MM.1S (cell line): ENCODE results near the gene CABLES1.

ENCODE experiments used
- DNase-seq: peaks from one replicate; pipeline ENCODE4 v3.0.0-alpha.2; 2015
- H2AFZ ChIP-seq: fragments of 300-600 bp; sonication (generic); 2 replicates; pipeline ENCODE4 v1.6.0; 2016; ENCODE audit warnings: antibody characterized with exemption, low read length
- H3F3A ChIP-seq: fragments of 300-600 bp; sonication (generic); 2 replicates; pipeline ENCODE4 v1.6.1; 2016; ENCODE audit warnings: mild to moderate bottlenecking, antibody characterized with exemption, low read length, moderate library complexity, mixed read lengths; ENCODE audit not compliant: insufficient read depth
- H3K27ac ChIP-seq: fragments of 300-600 bp; sonication (generic); 2 replicates; pipeline ENCODE4 v1.5.1; 2016; ENCODE audit warnings: mild to moderate bottlenecking, low read length
- H3K27me3 ChIP-seq: fragments of 300-600 bp; sonication (generic); replicated peaks from 2 replicates; pipeline ENCODE4 v1.6.0; 2016; ENCODE audit warnings: low read length; ENCODE audit not compliant: insufficient read depth
- H3K36me3 ChIP-seq: fragments of 300-600 bp; sonication (generic); replicated peaks from 2 replicates; pipeline ENCODE4 v1.6.1; 2016; ENCODE audit warnings: mild to moderate bottlenecking, low read length, mixed read lengths; ENCODE audit not compliant: insufficient read depth
- H3K4me1 ChIP-seq: fragments of 300-600 bp; sonication (generic); 2 replicates; pipeline ENCODE4 v1.6.1; 2016; ENCODE audit warnings: low read length, mixed read lengths
- H3K4me2 ChIP-seq: fragments of 300-600 bp; sonication (generic); 2 replicates; pipeline ENCODE4 v1.6.0; 2016; ENCODE audit warnings: low read depth, low read length
- H3K4me3 ChIP-seq: fragments of 300-600 bp; sonication (generic); 2 replicates; pipeline ENCODE4 v1.5.1; 2016; ENCODE audit warnings: low read length, mixed read lengths
- H3K79me2 ChIP-seq: fragments of 300-600 bp; sonication (generic); 2 replicates; pipeline ENCODE4 v1.6.1; 2016; ENCODE audit warnings: mixed run types, low read length, mixed read lengths
- H3K9ac ChIP-seq: fragments of 300-600 bp; sonication (generic); 2 replicates; pipeline ENCODE4 v1.6.1; 2016; ENCODE audit warnings: low read length, mixed read lengths
- H3K9me2 ChIP-seq: fragments of 300-600 bp; sonication (generic); replicated peaks from 2 replicates; pipeline ENCODE4 v1.6.1; 2016; ENCODE audit warnings: mild to moderate bottlenecking, low read length, mixed read lengths; ENCODE audit not compliant: insufficient read depth
- H3K9me3 ChIP-seq: fragments of 300-600 bp; sonication (generic); replicated peaks from 2 replicates; pipeline ENCODE4 v1.6.1; 2016; ENCODE audit warnings: mild to moderate bottlenecking, low read length, mixed read lengths; ENCODE audit not compliant: insufficient read depth
- H4K20me1 ChIP-seq: fragments of 300-600 bp; sonication (generic); 2 replicates; pipeline ENCODE4 v1.6.1; 2016; ENCODE audit warnings: mild to moderate bottlenecking, low read length, moderate library complexity, mixed read lengths; ENCODE audit not compliant: insufficient read depth
- EZH2 ChIP-seq: fragments of 300-600 bp; sonication (generic); optimal IDR thresholded peaks from 2 replicates; pipeline ENCODE3; 2017; ENCODE audit warnings: low read depth, mild to moderate bottlenecking, antibody characterized with exemption, low read length, mixed read lengths
- EZH2phosphoT487 ChIP-seq: fragments of 300-600 bp; sonication (generic); IDR thresholded peaks from 2 replicates; pipeline ENCODE4 v1.6.1; 2018; ENCODE audit warnings: antibody characterized with exemption, low read length
- TF ChIP-seq, protein P1 (sequence below): fragments of 300-600 bp; sonication (generic); IDR thresholded peaks from 2 replicates; pipeline ENCODE4 v1.5.1; 2016; ENCODE audit warnings: antibody characterized with exemption, low read length, mixed read lengths

CABLES1 gene

GRCh38 chr18:23280844-23281243 lies 145.6 kb downstream of the CABLES1 start:
- no peaks in the 10 kb centered on the region for H3K9me2 ChIP-seq

GRCh38 chr18:23281626-23282436 lies 146.5 kb downstream of the CABLES1 start:
- no peak overlapping the region for H3K4me3 ChIP-seq
- H3K36me3 ChIP-seq: no peaks in the 10 kb centered on the region
- no peaks in the 10 kb centered on the region for H3K4me1 ChIP-seq
- no peak overlapping the region for H3K27ac ChIP-seq
- TF ChIP-seq EZH2 (no peak), EZH2phosphoT487 (no peak)
- TF ChIP-seq, protein P1, sequence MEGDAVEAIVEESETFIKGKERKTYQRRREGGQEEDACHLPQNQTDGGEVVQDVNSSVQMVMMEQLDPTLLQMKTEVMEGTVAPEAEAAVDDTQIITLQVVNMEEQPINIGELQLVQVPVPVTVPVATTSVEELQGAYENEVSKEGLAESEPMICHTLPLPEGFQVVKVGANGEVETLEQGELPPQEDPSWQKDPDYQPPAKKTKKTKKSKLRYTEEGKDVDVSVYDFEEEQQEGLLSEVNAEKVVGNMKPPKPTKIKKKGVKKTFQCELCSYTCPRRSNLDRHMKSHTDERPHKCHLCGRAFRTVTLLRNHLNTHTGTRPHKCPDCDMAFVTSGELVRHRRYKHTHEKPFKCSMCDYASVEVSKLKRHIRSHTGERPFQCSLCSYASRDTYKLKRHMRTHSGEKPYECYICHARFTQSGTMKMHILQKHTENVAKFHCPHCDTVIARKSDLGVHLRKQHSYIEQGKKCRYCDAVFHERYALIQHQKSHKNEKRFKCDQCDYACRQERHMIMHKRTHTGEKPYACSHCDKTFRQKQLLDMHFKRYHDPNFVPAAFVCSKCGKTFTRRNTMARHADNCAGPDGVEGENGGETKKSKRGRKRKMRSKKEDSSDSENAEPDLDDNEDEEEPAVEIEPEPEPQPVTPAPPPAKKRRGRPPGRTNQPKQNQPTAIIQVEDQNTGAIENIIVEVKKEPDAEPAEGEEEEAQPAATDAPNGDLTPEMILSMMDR: no peak
- DNase-seq: no peak
- no peaks in the 10 kb centered on the region for H3K27me3 ChIP-seq
- H3K9me3 ChIP-seq: no peaks in the 10 kb centered on the region
- no peak overlapping the region for H3K4me2 ChIP-seq
- H2AFZ ChIP-seq: no peak overlapping the region
- no peaks in the 10 kb centered on the region for H4K20me1 ChIP-seq
- no peaks in the 10 kb centered on the region for H3K79me2 ChIP-seq
- no peaks in the 10 kb centered on the region for H3F3A ChIP-seq
- no peak overlapping the region for H3K9ac ChIP-seq
- no peaks in the 10 kb centered on the region for H3K9me2 ChIP-seq

More at GRCh38 chr18:23280844-23281243, 145.6 kb downstream of the CABLES1 start:
- Histone ChIP-seq H3F3A (no peaks in the 10 kb centered on the region), H4K20me1 (no peaks in the 10 kb centered on the region), H3K36me3 (no peaks in the 10 kb centered on the region), H3K9ac (no peak overlapping the region), H3K4me1 (no peaks in the 10 kb centered on the region), H3K27me3 (no peaks in the 10 kb centered on the region), H3K4me2 (no peak overlapping the region), H3K9me3 (no peaks in the 10 kb centered on the region), H3K4me3 (no peak overlapping the region), H3K27ac (no peak overlapping the region), H2AFZ (no peak overlapping the region), H3K79me2 (no peaks in the 10 kb centered on the region)
- TF ChIP-seq, protein P1: no peak
- TF ChIP-seq EZH2 (no peak), EZH2phosphoT487 (no peak)
- DNase-seq: no peak

DNA sequence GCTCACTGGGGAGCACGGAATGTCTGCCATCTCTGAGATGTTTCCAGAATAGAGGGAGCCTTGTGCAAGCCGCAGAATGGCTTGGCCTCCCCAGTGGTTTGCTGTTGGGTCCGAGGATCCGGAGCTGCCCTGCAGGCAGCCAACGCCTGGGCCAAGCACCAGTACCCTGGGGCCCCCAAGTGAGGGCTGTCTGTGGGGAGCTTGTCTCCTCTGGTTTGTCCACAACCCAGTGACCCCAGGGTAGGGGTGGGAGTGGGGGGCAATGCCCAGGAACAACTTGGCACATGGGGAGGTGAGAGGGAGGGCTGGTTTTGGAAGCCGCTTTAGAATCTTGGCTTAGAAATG lies 147.1 kb downstream of the CABLES1 start:
- H3K9ac ChIP-seq: no peak overlapping the region
- no peaks in the 10 kb centered on the region for H3K4me1 ChIP-seq
- no peak overlapping the region for H3K4me3 ChIP-seq

More for the DNA sequence above, 147.1 kb downstream of the CABLES1 start:
- Histone ChIP-seq H3K4me2 (no peak overlapping the region), H3K9me2 (no peaks in the 10 kb centered on the region), H3K79me2 (no peaks in the 10 kb centered on the region), H3K36me3 (no peaks in the 10 kb centered on the region), H3K27ac (no peak overlapping the region), H3F3A (no peaks in the 10 kb centered on the region), H3K27me3 (no peaks in the 10 kb centered on the region), H4K20me1 (no peaks in the 10 kb centered on the region), H3K9me3 (no peaks in the 10 kb centered on the region), H2AFZ (no peak overlapping the region)
- TF ChIP-seq, protein P1: no peak
- TF ChIP-seq EZH2phosphoT487 (no peak), EZH2 (no peak)
- DNase-seq: no peak
